Smooth muscle cell of the brain vasculature (primary cell): ENCODE measurements around the gene EYA3.

Source experiments
- DNase-seq: peaks from one replicate; pipeline ENCODE4 v3.0.0-alpha.2; 2012; ENCODE audit warnings: low read depth, low spot score

The EYA3 gene

GRCh38 chr1:27970401-27970800, 118.0 kb downstream of the EYA3 start:
- DNase-seq: no peak

GRCh38 chr1:27968692-27969091, 119.7 kb downstream of the EYA3 start:
- no peak for DNase-seq

GRCh38 chr1:27967884-27968466, 120.4 kb downstream of the EYA3 start:
- no peak for DNase-seq

GRCh38 chr1:27967106-27967883, 121.1 kb downstream of the EYA3 start:
- DNase-seq: no peak

GRCh38 chr1:27966402-27967105, 121.9 kb downstream of the EYA3 start:
- DNase-seq: no peak

- no peak for DNase-seq
Observed at GRCh38 chr1:27963393-27963792, 125.0 kb downstream of the EYA3 start.

- no peak for DNase-seq
Observed at GRCh38 chr1:27961646-27962221, 126.7 kb downstream of the EYA3 start.

GRCh38 chr1:27960762-27961645, 127.4 kb downstream of the EYA3 start:
- no peak for DNase-seq

GRCh38 chr1:27959792-27960603, 128.4 kb downstream of the EYA3 start, which contains the start of gene XKR8:
Gene XKR8 (plus strand): TSS chr1:27959973. CDS start chr1:27960070, 97 bp downstream.
- no peak for DNase-seq

- no peak for DNase-seq
Observed at GRCh38 chr1:27958513-27958912, 129.9 kb downstream of the EYA3 start.

GRCh38 chr1:27957655-27958054, 130.8 kb downstream of the EYA3 start:
- no peak for DNase-seq

- no peak for DNase-seq
Observed at GRCh38 chr1:27956761-27957160, 131.6 kb downstream of the EYA3 start.

- DNase-seq: no peak
Observed at GRCh38 chr1:27955076-27955475, 133.3 kb downstream of the EYA3 start.

GRCh38 chr1:27954186-27954585, 134.2 kb downstream of the EYA3 start:
- DNase-seq: no peak

- DNase-seq: no peak
Observed at GRCh38 chr1:27952147-27952546, 136.3 kb downstream of the EYA3 start.

GRCh38 chr1:27951396-27951795, 137.0 kb downstream of the EYA3 start:
- no peak for DNase-seq

GRCh38 chr1:27949027-27949426, 139.4 kb downstream of the EYA3 start:
- DNase-seq: no peak

GRCh38 chr1:27945020-27945419, 143.4 kb downstream of the EYA3 start:
- DNase-seq: no peak

GRCh38 chr1:27941671-27942540, 146.5 kb downstream of the EYA3 start:
- no peak for DNase-seq
